ENCODE measurements around the gene ASIP. TPM values are rescaled to one million over a fixed set of nuclear protein-coding genes. Genes with fewer than 3 reads are reported as not detected.
"Not testable (repeated sequence)": the region's sequence is repeated elsewhere in the genome, so short reads cannot be mapped to it uniquely, and the experiment has no call there.

ASIP gene
- total RNA-seq, 1 donor from 2014 or later: not detected

GRCh38 chr20:34285450-34285849 lies 44.2 kb downstream of the ASIP start:
- DNase-seq (ENCODE audit: low spot score): no peak

GRCh38 chr20:34287500-34287899 lies 46.3 kb downstream of the ASIP start:
- not testable (repeated sequence) for DNase-seq (ENCODE audit: low spot score)

GRCh38 chr20:34290471-34290870 lies 49.2 kb downstream of the ASIP start:
- no peak for DNase-seq (ENCODE audit: low spot score)

GRCh38 chr20:34292496-34292895 lies 51.3 kb downstream of the ASIP start:
- no peak for DNase-seq (ENCODE audit: low spot score)

DNA sequence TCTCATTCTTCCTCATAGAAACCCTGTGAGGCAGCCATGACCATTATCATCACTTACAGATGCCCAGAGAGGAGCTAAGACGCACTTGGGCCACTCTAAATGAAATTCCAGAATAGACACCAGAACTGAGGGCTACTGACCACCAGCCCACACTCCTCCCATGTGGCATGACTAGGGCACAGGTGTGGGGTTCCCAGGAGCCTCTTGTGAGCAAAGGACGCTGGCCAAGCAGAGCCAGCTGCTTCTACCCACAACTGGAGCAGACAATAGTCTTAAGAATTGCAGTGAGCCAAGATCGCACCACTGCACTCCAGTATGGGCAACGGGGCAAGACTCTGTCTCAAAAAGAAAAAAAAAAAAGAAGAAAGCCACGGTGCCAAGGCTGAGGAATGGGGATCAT lies 51.9 kb downstream of the ASIP start:
- DNase-seq (ENCODE audit: low spot score): no peak

GRCh38 chr20:34293589-34293988 lies 52.4 kb downstream of the ASIP start:
- DNase-seq (ENCODE audit: low spot score): no peak

GRCh38 chr20:34294563-34294962 lies 53.3 kb downstream of the ASIP start:
- no peak for DNase-seq (ENCODE audit: low spot score)

DNA sequence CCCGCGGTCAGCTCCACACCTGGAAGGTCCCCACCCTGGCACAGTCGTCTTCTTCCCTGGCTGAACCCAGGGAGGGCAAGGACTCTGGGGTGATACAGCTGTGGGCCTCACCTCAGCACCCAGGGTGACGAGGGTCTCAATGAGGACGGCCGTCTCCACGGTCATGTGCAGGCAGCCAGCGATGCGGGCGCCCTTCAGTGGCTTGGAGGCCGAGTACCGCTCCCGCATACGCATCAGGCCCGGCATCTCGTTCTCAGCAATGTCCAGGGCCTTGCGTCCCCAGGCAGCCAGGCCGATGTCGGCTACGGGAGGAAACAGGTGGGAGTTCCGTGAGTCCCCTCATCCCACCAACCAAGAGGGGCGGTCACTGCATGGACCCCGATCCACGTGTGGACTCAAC lies 54.1 kb downstream of the ASIP start:
- no peak for DNase-seq (ENCODE audit: low spot score)

- DNase-seq (ENCODE audit: low spot score): no peak
Observed at GRCh38 chr20:34296468-34296867, 55.2 kb downstream of the ASIP start.

DNA sequence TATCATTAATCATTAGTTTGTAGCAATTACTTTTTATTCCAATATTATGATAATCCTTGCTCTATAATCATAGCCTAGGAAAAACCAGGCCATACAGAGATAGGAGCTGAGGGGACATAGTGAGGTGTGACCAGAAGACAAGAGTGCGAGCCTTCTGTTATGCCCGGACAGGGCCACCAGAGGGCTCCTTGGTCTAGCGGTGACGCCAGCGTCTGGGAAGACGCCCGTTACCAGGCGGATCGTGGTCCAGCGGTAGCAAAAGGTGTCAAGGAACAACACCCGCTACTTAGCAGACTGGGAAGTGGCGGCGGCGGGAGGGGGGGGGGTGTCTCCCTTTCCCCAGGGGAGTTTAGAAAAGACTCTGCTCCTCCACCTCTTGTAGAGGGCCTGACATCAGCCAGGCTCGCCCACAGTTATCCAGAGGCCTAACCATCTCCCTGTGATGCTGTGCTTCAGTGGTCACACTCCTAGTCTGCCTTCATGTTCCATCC lies 57.1 kb downstream of the ASIP start:
- DNase-seq (ENCODE audit: low spot score): not testable (repeated sequence)

- DNase-seq (ENCODE audit: low spot score): no peak
Observed at GRCh38 chr20:34299556-34300255, 58.5 kb downstream of the ASIP start.

DNA sequence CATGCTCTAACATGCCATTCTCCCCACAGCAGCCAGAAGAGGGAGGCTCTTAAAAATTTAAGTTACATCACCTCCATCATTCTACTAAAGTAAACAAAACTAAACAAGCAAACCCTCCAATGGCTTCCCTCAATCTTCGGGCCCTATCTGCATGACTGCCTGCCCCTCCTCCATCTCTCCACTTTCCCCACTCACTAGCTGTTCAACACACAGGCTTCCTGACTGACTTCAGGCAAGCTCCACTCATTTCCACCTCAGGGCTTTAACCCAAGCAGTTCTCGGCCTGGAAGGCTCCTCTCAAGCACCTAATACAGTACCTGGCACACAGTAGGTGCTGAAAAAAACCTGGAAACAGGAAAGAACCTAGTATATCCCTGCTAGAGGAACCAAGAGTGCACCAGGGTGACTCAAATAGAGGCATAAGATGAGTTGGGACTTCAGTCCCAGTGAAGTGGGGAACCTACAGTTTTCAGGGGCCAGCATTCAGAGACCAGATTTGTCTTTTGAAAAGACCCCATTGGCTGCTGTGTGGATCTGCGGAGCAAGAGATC lies 59.1 kb downstream of the ASIP start:
- DNase-seq (ENCODE audit: low spot score): no peak

- peak; percentile 19 for DNase-seq (ENCODE audit: low spot score)
Observed at GRCh38 chr20:34300809-34301586, 59.8 kb downstream of the ASIP start.

DNA sequence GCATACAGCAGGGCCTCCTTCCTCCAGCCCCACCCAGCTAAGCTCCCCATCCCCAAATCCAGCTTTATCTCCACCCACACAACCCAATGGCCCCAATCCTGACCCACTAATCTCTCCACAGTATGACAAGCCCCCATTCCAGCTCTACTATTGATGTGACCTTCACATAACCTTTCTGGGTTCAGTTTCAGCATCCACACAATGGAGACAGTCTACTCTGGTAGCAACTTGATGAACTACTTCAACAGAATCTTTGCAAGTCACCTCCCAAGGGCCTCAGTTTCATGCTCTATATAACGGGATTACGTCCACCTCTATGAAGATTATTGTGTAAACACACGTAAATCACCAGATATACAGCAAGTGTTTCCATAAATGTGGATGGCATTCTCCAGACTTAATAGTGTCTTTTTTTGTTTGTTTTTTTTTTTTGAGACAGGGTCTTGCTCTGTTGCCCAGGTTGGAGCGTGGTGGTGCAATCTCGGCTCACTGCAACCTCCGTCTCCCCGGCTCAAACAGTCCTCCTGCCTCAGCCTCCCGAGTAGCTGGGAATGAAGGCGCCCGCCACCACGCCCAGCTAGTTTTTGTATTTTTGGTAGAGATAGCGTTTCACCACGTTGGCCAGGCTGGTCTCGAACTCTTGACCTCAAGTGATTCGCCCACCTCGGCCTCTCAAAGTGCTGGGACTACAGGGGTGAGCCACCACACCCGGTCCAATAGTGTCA lies 60.5 kb downstream of the ASIP start:
- no peak for DNase-seq (ENCODE audit: low spot score)

DNA sequence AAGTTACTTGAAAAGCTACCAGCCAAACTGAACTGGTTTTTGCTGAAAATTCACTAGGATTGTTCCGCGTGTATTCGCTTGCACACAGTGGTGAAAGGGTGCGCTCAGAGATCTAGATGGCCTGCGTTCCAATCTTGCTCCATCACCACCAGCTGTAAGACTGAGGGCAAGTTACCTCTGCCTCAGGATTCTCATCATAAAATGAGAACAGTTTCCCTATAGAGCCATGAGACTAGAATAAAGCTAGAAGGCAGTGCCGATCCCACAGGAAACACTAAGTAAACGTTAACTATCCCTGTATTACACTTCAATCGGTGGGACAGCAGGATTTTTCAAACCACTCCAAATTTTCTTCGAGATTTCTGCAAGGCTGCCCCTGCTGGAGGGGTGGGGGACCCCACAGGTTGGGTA lies 61.1 kb downstream of the ASIP start:
- DNase-seq (ENCODE audit: low spot score): no peak

DNA sequence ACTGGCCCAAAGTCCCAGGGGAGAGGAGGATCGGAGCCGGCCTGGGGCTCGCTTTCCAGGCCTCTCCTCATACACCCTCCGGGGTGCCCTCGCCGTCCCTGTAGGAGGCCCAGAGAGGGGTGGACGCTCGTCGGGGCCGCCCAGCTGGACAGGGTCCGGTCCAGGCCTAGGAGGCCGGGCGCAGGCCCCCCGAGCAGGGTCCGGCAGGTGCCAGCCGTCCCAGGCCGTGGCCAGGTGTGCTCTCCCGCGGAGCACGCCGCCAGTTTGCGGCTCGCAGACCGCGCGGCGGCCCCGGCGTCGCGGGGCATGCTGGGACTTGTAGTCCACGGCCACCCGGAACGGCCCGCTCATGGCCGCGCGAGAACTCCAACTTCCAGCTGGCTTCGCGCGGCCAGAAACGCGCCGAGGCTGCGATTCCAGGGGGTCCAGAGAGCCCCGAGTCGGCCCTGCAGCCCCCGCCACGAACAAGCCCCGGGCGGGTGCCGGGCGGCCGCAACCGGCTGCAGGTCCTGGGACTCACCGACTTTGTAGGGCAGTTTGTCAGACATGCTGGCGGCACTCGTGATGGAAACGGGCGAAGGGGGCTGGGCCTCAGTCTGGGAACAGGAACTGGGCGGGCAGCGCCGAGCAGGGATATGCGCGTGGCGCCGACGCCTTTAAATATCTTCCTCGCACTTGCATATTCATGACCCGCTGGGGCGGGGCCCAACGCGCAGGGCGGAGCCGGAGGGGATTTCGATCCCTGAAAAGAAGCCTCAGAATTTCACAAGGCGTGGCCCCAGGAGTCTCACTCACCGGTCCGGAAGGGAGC lies 61.7 kb downstream of the ASIP start, which contains the start of gene AHCY:
Gene AHCY, minus strand, starts transcription at position 633 of the 811 bp plus-strand sequence. Its CDS starts 85 bp downstream, at position 548.
- peak; percentile 98 for DNase-seq (ENCODE audit: low spot score)

DNA sequence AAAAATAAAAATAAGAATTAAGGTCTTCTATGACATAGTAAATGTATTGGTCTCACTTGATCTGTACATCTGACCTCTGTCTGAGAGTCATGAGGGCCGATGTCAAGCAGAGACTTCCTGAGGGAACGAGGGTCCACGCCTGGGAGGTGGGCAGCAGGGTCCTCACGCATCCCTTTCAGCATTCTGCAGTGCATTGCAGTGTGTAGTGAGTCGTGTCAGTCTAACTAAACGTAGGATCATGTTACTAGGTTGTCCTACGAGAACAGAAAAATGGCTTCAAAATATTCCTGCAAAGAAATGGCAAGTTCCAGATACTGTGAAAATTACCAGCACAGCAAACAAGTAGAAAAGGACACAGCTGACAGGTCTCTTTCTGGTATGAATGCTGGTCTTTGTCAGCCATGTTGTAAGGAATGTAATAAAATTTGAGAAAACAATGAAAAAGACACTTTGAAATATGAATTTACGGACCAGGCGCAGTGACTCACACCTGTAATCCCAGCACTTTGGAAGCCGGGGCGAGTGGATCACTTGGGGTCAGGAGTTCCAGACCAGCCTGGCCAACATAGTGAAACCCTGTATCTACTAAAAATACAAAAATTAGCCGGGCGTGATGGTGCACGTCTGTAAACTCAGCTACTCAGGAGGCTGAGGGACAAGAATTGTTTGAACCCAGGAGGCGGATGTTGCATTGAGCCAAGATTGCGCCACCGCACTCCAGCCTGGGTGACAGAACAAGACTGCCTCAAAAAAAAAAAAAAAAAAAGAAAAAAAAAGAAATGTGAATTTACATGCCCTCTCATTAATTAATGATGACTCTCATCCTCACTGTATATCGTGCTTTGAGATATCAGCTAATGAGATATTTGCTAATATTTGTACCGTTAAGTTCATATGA lies 64.4 kb downstream of the ASIP start:
- DNase-seq (ENCODE audit: low spot score): no peak

DNA sequence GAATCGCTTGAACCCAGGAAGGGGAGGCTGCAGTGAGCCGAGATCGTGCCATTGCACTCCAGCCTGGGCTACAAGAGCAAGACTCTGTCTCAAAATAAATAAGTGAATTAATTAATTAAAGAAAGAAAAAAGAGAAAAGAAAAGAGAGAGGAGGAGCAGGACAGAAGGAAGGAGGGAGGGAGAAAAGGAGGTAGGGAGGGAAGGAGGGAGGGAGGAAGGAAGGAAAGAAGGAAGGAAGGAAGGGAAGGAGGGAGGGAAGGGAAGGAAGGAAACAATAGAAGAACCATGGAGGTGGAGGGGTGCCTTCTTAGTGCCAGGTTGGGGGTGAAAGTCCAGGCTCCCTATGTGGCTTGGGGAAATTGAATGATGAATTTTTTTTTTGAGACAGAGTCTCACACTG lies 68.5 kb downstream of the ASIP start:
- DNase-seq (ENCODE audit: low spot score): no peak

GRCh38 chr20:34310481-34311117 lies 69.4 kb downstream of the ASIP start:
- no peak for DNase-seq (ENCODE audit: low spot score)
